Glutamatergic neuron (in vitro differentiated cells): ENCODE data around the gene LENEP. TPM values are rescaled to one million over a fixed set of nuclear protein-coding genes. Genes with fewer than 3 reads are reported as not detected.

ENCODE experiments used
- DNase-seq: peaks from one replicate; pipeline ENCODE4 v3.0.0; 2022
- H3K27ac Mint-ChIP-seq: one replicate; pipeline ENCODE4 v1.8.0; 2020; ENCODE audit warnings: mild to moderate bottlenecking, mixed read lengths, inconsistent platforms; ENCODE audit not compliant: unreplicated experiment
- H3K27me3 Mint-ChIP-seq: one replicate; pipeline ENCODE4 v1.8.0; 2020; ENCODE audit warnings: mild to moderate bottlenecking, moderate library complexity, mixed read lengths, inconsistent platforms; ENCODE audit not compliant: unreplicated experiment
- H3K36me3 Mint-ChIP-seq: one replicate; pipeline ENCODE4 v1.8.0; 2020; ENCODE audit warnings: mild to moderate bottlenecking, mixed read lengths, inconsistent platforms; ENCODE audit not compliant: unreplicated experiment
- H3K4me1 Mint-ChIP-seq: one replicate; pipeline ENCODE4 v1.8.0; 2020; ENCODE audit warnings: mild to moderate bottlenecking, low read depth, mixed read lengths, inconsistent platforms; ENCODE audit not compliant: unreplicated experiment
- H3K4me3 Mint-ChIP-seq: one replicate; pipeline ENCODE4 v1.8.0; 2020; ENCODE audit warnings: mild to moderate bottlenecking, mixed read lengths, inconsistent platforms; ENCODE audit not compliant: unreplicated experiment
- H3K9me3 Mint-ChIP-seq: one replicate; pipeline ENCODE4 v1.8.0; 2020; ENCODE audit warnings: mild to moderate bottlenecking, moderate library complexity, mixed read lengths, inconsistent platforms; ENCODE audit not compliant: unreplicated experiment
- CTCF ChIP-seq: fragments of 200-600 bp; sonication (generic); IDR thresholded peaks from one replicate; pipeline ENCODE4 v1.5.0; 2021; ENCODE audit not compliant: partially characterized antibody, unreplicated experiment
- total RNA-seq: library from RNA; stranded (reverse); fragmentation: NEBNext Ultra II Directional; extraction: Animal tissue kit (Norgen Biotek cat#: 25700); gene quantifications from one replicate; pipeline ENCODE4 v1.2.1, GENCODE V29; 2021; ENCODE audit not compliant: unreplicated experiment

The LENEP gene
- total RNA-seq, 1 donor from 2014 or later, result 1.3 TPM

GRCh38 chr1:155023627-155024026 is 30.2 kb downstream of the LENEP start:
- Mint-ChIP-seq H3K36me3 (no peaks in the 10 kb centered on the region), H3K4me1 (peaks cover 17% of the 10 kb centered on the region), H3K27ac (no peak overlapping the region), H3K27me3 (peaks cover 14% of the 10 kb centered on the region), H3K4me3 (no peak overlapping the region), H3K9me3 (peaks cover 10% of the 10 kb centered on the region)
- TF ChIP-seq CTCF, result no peak
- no peak for DNase-seq

- Mint-ChIP-seq H3K27me3 (peaks cover 13% of the 10 kb centered on the region), H3K4me1 (peaks cover 10% of the 10 kb centered on the region), H3K9me3 (peaks cover 8% of the 10 kb centered on the region), H3K4me3 (no peak overlapping the region), H3K36me3 (no peaks in the 10 kb centered on the region), H3K27ac (no peak overlapping the region)
- no peak for TF ChIP-seq CTCF
- DNase-seq, result no peak
Measured at GRCh38 chr1:155024315-155024714, 30.9 kb downstream of the LENEP start.

GRCh38 chr1:155026154-155026553 is 32.8 kb downstream of the LENEP start:
- no peak for DNase-seq
- H3K9me3 Mint-ChIP-seq, result peaks cover 2% of the 10 kb centered on the region
- no peaks in the 10 kb centered on the region for H3K36me3 Mint-ChIP-seq
- TF ChIP-seq CTCF, result no peak
- H3K4me1 Mint-ChIP-seq, result no peaks in the 10 kb centered on the region
- no peak overlapping the region for H3K27ac Mint-ChIP-seq
- H3K4me3 Mint-ChIP-seq, result no peak overlapping the region
- H3K27me3 Mint-ChIP-seq, result peaks cover 10% of the 10 kb centered on the region

- H3K36me3 Mint-ChIP-seq, result no peaks in the 10 kb centered on the region
- peaks cover 7% of the 10 kb centered on the region for H3K27me3 Mint-ChIP-seq
- H3K4me1 Mint-ChIP-seq, result no peaks in the 10 kb centered on the region
- no peak for TF ChIP-seq CTCF
- no peak overlapping the region for H3K4me3 Mint-ChIP-seq
- peaks cover 2% of the 10 kb centered on the region for H3K9me3 Mint-ChIP-seq
- no peak for DNase-seq
- H3K27ac Mint-ChIP-seq, result no peak overlapping the region
Measured at GRCh38 chr1:155026588-155026987, 33.2 kb downstream of the LENEP start.

- Mint-ChIP-seq H3K4me3 (no peak overlapping the region), H3K9me3 (peaks cover 7% of the 10 kb centered on the region), H3K36me3 (no peaks in the 10 kb centered on the region)
Measured at GRCh38 chr1:155029513-155030242, 36.3 kb downstream of the LENEP start.

More at GRCh38 chr1:155029513-155030242, 36.3 kb downstream of the LENEP start:
- Mint-ChIP-seq H3K4me1 (no peaks in the 10 kb centered on the region), H3K27ac (no peak overlapping the region), H3K27me3 (peaks cover 7% of the 10 kb centered on the region)
- no peak for DNase-seq
- no peak for TF ChIP-seq CTCF
